ENCODE data around the gene NGF.

The NGF gene

GRCh38 chr1:115356356-115356755, 18.3 kb upstream of the NGF start:
- ATAC-seq, result no peak
- TF ChIP-seq TSHZ2 (CRISPR knock-in tag; IDR thresholded peaks at IDR 0.05) (no peak), RARB (CRISPR knock-in tag; IDR thresholded peaks at IDR 0.05) (no peak), POU6F1 (CRISPR knock-in tag; IDR thresholded peaks at IDR 0.05; ENCODE audit: borderline replicate concordance, low read depth) (no peak), TCF4 (CRISPR knock-in tag; IDR thresholded peaks at IDR 0.05; ENCODE audit: borderline replicate concordance) (no peak), CSRNP3 (CRISPR knock-in tag; IDR thresholded peaks at IDR 0.05) (no peak), TOX (CRISPR knock-in tag; IDR thresholded peaks at IDR 0.05; ENCODE audit: borderline replicate concordance) (no peak), ZC3H10 (CRISPR knock-in tag; IDR thresholded peaks at IDR 0.05) (no peak), GLIS3 (CRISPR knock-in tag; IDR thresholded peaks at IDR 0.05) (no peak), ZNF70 (CRISPR knock-in tag; IDR thresholded peaks at IDR 0.05) (no peak), ISL1 (CRISPR knock-in tag; IDR thresholded peaks at IDR 0.05) (no peak), BACH2 (CRISPR knock-in tag; IDR thresholded peaks at IDR 0.05; ENCODE audit: borderline replicate concordance) (no peak), ZNF565 (CRISPR knock-in tag; conservative IDR thresholded peaks at IDR 0.05; ENCODE audit: low read depth) (no peak), ARNTL (CRISPR knock-in tag; IDR thresholded peaks at IDR 0.05; ENCODE audit: borderline replicate concordance, low read depth) (no peak), ZNF8 (CRISPR knock-in tag; IDR thresholded peaks at IDR 0.05) (no peak), ZFP3 (CRISPR knock-in tag; IDR thresholded peaks at IDR 0.05) (no peak), OSR1 (CRISPR knock-in tag; IDR thresholded peaks at IDR 0.05) (no peak)

GRCh38 chr1:115355069-115355468, 17.0 kb upstream of the NGF start:
- no peak for TF ChIP-seq TSHZ2 (CRISPR knock-in tag; IDR thresholded peaks at IDR 0.05)
- TF ChIP-seq ARNTL (CRISPR knock-in tag; IDR thresholded peaks at IDR 0.05; ENCODE audit: borderline replicate concordance, low read depth), result no peak
- TF ChIP-seq ZNF70 (CRISPR knock-in tag; IDR thresholded peaks at IDR 0.05), result no peak
- TF ChIP-seq POU6F1 (CRISPR knock-in tag; IDR thresholded peaks at IDR 0.05; ENCODE audit: borderline replicate concordance, low read depth), result no peak
- no peak for TF ChIP-seq OSR1 (CRISPR knock-in tag; IDR thresholded peaks at IDR 0.05)
- TF ChIP-seq PPARA (CRISPR knock-in tag; IDR thresholded peaks at IDR 0.05; ENCODE audit: borderline replicate concordance), result no peak
- TF ChIP-seq ISL1 (CRISPR knock-in tag; IDR thresholded peaks at IDR 0.05), result no peak
- peak; percentile 58 for ATAC-seq

GRCh38 chr1:115351143-115351542, 13.1 kb upstream of the NGF start:
- no peak for ATAC-seq
- no peak for TF ChIP-seq OSR1 (CRISPR knock-in tag; IDR thresholded peaks at IDR 0.05)
- TF ChIP-seq TCF4 (CRISPR knock-in tag; IDR thresholded peaks at IDR 0.05; ENCODE audit: borderline replicate concordance), result no peak
- TF ChIP-seq SNAI2 (CRISPR knock-in tag; IDR thresholded peaks at IDR 0.05), result no peak

Measured in SK-N-SH treated with all-trans-retinoic acid at 6 μM for 48 hours (cell line).